Subcutaneous abdominal adipose tissue (tissue), 5 donors: ENCODE data around the gene SYT13.

Source experiments
- H3K27ac ChIP-seq: one replicate; pipeline ENCODE4 v1.7.0; 2013; ENCODE audit warnings: low read depth, mild to moderate bottlenecking, inconsistent platforms, low read length, moderate library complexity
- H3K27me3 ChIP-seq, 5 donors: one replicate each; pipeline ENCODE4 v1.7.0; 2013; ENCODE audit warnings: low read length in 5 of 5, inconsistent platforms in 1 of 5; ENCODE audit not compliant: control insufficient read depth in 5 of 5, insufficient read depth in 4 of 5
- H3K36me3 ChIP-seq, 5 donors: one replicate each; pipeline ENCODE4 v1.7.0; 2013; ENCODE audit warnings: low read length in 5 of 5; ENCODE audit not compliant: control insufficient read depth in 5 of 5, insufficient read depth in 5 of 5
- H3K4me1 ChIP-seq, 5 donors: one replicate each; pipeline ENCODE4 v1.7.0; 2013; ENCODE audit warnings: low read length in 5 of 5, mild to moderate bottlenecking in 3 of 5, moderate library complexity in 1 of 5; ENCODE audit not compliant: control insufficient read depth in 5 of 5, insufficient read depth in 5 of 5
- H3K4me3 ChIP-seq, 5 donors: one replicate each; pipeline ENCODE4 v1.7.0; 2013; ENCODE audit warnings: low read length in 5 of 5, low read depth in 1 of 5
- H3K9ac ChIP-seq, 5 donors: one replicate each; pipeline ENCODE4 v1.7.0; 2013; ENCODE audit warnings: low read length in 5 of 5, mild to moderate bottlenecking in 4 of 5, moderate library complexity in 3 of 5
- H3K9me3 ChIP-seq, 5 donors: one replicate each; pipeline ENCODE4 v1.7.0; 2013; ENCODE audit warnings: low read length in 5 of 5; ENCODE audit not compliant: control insufficient read depth in 5 of 5
- donor health status: healthy.
- donor health status: healthy.
- donor health status: healthy.
- donor health status: healthy.
- donor health status: healthy.

SYT13 gene, protein sequence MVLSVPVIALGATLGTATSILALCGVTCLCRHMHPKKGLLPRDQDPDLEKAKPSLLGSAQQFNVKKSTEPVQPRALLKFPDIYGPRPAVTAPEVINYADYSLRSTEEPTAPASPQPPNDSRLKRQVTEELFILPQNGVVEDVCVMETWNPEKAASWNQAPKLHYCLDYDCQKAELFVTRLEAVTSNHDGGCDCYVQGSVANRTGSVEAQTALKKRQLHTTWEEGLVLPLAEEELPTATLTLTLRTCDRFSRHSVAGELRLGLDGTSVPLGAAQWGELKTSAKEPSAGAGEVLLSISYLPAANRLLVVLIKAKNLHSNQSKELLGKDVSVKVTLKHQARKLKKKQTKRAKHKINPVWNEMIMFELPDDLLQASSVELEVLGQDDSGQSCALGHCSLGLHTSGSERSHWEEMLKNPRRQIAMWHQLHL

DNA sequence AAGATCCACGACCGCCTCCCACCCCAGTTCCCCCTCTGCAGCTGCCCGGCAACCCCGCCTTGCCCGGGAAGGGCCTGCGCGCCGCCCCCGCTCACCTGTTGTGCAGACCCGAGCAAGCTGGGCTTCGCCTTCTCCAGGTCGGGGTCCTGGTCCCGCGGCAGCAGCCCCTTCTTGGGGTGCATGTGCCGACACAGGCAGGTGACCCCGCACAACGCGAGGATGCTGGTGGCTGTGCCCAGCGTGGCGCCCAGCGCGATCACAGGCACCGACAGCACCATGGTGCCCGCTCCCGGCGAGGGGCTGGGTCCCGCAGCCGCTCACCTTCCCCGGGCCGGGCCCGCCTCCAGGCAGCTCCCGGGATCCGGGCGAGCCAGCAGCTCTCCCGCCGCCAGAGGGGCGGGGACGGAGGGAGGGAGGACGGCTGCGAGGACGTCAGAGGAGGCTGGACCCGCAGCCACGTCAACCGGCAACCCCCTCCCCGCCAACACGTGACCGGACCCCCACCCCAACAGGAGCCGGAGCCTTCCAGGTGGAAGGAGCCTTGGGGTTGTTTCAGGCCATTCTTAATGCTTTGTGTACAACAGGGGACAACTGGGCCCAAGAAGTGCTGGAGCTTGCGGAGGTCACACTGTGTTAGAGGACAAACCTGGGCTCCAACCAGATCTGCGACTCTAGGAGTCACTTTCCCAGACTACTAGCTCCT, at the start of gene SYT13:
TSS of gene SYT13 (minus strand) at position 412 of the 703 bp plus-strand sequence. CDS start at position 278, 134 bp downstream.
- Histone ChIP-seq H3K4me1 (peaks cover 0 to 6% (median 0%) of the 10 kb centered on the region in 5 donors), H3K9me3 (peaks cover 4 to 10% (median 8%) of the 10 kb centered on the region in 5 donors), H3K27me3 (peaks cover 29 to 62% (median 38%) of the 10 kb centered on the region in 5 donors), H3K27ac (no peak within 1 kb of the TSS), H3K9ac (no peak within 1 kb of the TSS), H3K36me3 (no peaks in the 10 kb centered on the region), H3K4me3 (no peak within 1 kb of the TSS)

DNA sequence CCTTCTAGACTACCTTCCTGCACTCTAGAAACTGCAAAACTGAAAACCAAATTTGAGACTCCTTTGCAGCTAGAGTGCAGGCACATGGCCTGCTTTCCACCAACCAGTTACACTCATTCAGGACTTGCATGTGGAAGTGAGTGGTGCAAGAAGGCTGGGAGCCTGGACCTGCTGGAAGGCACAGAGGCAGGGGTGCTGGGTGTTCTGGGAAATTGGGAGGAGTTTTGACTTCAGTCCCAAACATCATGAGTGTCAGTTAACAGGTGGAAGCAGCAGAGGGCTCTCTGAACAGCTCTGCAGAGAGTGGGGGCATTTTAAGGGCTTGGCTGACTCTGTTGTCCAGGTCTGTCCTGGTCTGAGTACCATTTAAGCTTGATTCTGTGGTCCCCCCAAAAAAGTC, 49.3 kb upstream of the SYT13 start:
- Histone ChIP-seq H3K9ac (no peak overlapping the region), H3K4me3 (no peak overlapping the region), H3K27ac (no peak overlapping the region), H3K4me1 (peaks cover 7 to 21% (median 16%) of the 10 kb centered on the region in 5 donors), H3K36me3 (no peaks in the 10 kb centered on the region), H3K9me3 (no peaks in the 10 kb centered on the region), H3K27me3 (peaks cover 0 to 7% (median 0%) of the 10 kb centered on the region in 5 donors)

DNA sequence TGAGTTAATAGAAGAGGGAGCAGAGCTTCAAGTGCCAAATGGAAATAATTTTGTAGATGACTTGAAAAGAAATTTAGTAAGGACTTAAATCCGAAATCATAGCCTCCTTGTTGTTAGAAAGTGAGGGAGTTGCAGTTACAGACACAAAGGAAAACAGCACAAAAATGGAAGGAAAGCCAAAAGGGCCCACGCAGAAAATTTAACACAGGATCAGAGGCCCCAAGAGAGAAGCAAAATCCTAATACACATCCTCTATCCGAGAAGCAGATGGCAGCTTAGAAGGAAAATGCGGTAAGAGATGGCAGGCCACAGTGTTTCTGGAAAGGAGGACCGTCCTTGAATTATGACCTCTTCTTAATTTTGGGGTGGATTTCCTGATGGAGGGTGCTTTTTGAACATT, 48.7 kb upstream of the SYT13 start:
- no peaks in the 10 kb centered on the region for H3K9me3 ChIP-seq
- H3K27ac ChIP-seq, result no peak overlapping the region
- no peak overlapping the region for H3K9ac ChIP-seq
- peaks cover 0 to 7% (median 0%) of the 10 kb centered on the region in 5 donors for H3K27me3 ChIP-seq
- H3K4me1 ChIP-seq, result peaks cover 1 to 16% (median 10%) of the 10 kb centered on the region in 5 donors
- H3K36me3 ChIP-seq, result no peaks in the 10 kb centered on the region
- no peak overlapping the region for H3K4me3 ChIP-seq

DNA sequence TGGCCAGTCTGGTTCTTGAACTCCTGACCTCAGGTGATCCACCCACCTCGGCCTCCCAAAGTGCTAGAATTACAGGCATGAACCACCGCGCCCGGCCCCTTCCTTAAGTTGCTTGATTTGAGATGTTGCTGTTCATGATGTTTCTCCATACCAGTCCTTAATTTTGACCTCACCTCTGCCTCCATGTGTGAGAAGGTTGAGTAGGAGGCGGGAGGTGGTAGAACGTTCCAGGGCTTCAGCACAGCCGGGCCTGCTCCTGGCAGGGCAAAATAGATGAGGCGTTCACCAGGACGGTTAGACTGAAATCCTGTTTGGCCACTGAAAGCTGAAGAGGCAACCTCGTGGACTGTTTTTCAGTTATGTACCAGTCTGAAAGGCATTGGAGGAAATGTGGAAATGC, 48.3 kb upstream of the SYT13 start:
- Histone ChIP-seq H3K36me3 (no peaks in the 10 kb centered on the region), H3K27me3 (peaks cover 0 to 7% (median 0%) of the 10 kb centered on the region in 5 donors), H3K27ac (no peak overlapping the region), H3K4me1 (peaks cover 0 to 13% (median 7%) of the 10 kb centered on the region in 5 donors), H3K9ac (no peak overlapping the region), H3K9me3 (no peaks in the 10 kb centered on the region), H3K4me3 (no peak overlapping the region)

DNA sequence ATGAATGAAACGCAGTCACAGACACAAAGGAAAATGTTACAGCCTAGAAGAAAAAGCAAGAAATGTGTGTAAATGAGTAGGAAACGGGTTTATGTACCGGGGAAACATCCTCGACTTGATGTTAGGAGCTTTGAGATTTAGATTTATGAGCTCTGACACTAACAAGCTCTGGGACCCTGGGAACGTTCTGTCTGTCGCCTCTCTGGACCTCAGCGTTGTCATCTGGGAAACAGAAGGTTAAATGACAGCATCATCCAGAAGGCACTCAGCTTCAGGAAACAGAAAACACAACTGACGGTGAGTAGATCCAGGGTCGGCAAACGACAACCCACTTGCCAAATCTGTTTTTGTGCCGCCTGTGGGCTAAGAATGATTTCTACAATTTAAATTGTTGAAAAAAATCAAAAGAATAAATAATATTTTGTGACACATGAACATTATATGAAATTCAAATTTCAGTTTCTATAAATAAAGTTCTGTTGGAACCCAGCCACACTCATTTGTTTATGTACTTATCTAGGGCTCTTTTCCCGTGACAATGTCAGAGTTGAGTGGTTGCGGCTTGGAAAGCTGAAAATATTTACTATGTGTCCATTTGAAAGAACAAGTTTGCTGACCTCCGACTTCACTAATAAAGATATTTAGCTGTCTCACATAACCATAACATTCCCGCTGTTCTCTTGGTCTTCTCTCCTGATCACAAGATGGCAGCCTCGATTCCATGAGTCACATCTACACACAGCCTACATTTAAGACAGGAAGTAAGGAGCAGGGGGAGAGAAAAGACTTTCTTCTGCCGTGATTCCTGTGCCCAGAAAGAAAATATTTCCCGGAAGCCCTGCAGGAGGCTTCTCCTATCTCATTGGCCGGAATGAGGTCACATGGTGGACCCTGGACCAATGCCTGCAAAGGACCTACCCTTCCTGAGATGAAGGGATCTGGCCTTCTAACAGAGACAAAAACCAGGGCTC, 47.1 kb upstream of the SYT13 start:
- peak overlapping the region in 4 of 5 donors; percentile 22 to 50 (median 34) for H3K4me3 ChIP-seq
- peaks cover 0 to 3% (median 0%) of the 10 kb centered on the region in 5 donors for H3K27me3 ChIP-seq
- no peaks in the 10 kb centered on the region for H3K9me3 ChIP-seq
- H3K4me1 ChIP-seq, result peaks cover 0 to 13% (median 7%) of the 10 kb centered on the region in 5 donors
- no peak overlapping the region for H3K27ac ChIP-seq
- H3K36me3 ChIP-seq, result no peaks in the 10 kb centered on the region
- peak overlapping the region in 2 of 5 donors; percentile 39 to 41 for H3K9ac ChIP-seq

DNA sequence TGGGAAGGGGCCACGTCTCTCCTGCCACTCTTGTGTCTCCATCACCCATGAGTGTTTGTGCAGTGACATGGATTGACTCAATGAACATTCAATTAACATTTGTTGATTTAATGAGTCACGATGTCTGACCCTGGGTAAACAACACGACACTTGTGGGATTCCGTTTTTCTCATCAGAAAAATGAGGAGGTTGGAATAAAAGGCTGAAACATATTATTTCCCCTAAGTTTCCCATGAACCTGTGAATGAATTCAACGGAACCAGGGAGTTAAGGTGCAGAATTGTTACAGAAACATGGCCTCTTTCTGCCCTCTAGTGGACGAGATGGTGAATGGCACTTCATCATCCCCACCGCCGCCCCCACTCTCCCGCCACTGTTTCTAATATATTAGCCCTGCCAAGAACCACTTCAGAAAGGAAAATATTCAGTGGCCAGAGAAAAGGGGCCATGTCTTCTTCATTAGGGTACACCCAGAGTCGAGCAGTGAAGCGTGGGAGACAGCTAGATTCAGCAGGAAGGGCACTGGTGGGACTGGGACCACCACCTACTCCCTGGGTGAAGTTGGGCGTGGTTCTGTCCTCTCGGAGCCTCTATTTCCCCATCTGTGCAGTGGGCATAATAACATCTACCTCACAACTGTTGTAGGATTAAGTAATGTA, 46.3 kb upstream of the SYT13 start:
- H3K9me3 ChIP-seq, result peaks cover 0 to 2% (median 0%) of the 10 kb centered on the region in 5 donors
- no peaks in the 10 kb centered on the region for H3K36me3 ChIP-seq
- peaks cover 0 to 3% (median 0%) of the 10 kb centered on the region in 5 donors for H3K27me3 ChIP-seq
- H3K27ac ChIP-seq, result no peak overlapping the region
- H3K4me3 ChIP-seq, result peak overlapping the region in 2 of 5 donors; percentile 22 to 50
- H3K9ac ChIP-seq, result no peak overlapping the region
- H3K4me1 ChIP-seq, result peaks cover 0 to 13% (median 7%) of the 10 kb centered on the region in 5 donors

DNA sequence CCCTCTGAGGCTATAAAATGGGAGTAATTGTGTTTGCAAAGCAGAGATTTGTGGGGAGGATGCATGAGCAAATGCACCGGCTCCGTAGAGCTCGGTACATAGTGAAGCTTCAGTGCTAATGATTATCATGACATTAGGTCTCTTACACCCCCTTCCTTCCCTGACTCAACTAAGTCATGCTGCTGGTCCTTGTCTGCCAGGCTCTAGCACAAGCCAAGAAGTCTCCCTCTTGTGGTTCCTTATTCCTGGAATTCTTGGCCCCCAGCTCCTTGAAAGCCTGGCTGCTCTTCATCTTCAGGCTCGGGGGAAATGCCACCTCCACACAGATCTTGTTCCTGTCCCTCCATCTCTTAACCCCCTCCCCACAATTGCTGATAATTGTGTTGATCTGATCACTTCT, 45.7 kb upstream of the SYT13 start:
- H3K27ac ChIP-seq, result no peak overlapping the region
- H3K36me3 ChIP-seq, result no peaks in the 10 kb centered on the region
- H3K9ac ChIP-seq, result no peak overlapping the region

DNA sequence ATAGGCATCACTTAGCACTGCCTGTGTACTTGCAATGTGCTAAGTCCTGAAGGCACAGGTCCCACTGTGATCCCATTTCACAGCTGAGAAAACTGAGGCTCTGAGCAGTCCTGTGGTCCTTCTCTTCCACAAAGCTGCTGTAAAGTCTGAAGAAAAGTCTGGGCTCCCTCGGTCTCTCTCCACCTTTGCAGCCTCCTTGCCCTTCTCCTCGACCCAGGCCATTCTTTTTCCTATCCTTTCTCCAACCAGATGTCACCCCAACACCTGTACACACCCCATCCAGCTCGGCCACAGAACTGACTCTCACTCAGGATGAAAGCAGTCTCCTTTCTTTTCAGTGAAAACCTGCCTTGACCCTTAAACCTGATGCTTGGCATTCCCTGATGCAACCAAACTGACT, 42.6 kb upstream of the SYT13 start:
- H3K9ac ChIP-seq, result no peak overlapping the region
- peaks cover 0 to 4% (median 3%) of the 10 kb centered on the region in 5 donors for H3K27me3 ChIP-seq
- H3K27ac ChIP-seq, result no peak overlapping the region

More for the DNA sequence above, 45.7 kb upstream of the SYT13 start:
- no peak overlapping the region for H3K4me3 ChIP-seq
- peaks cover 0 to 3% (median 0%) of the 10 kb centered on the region in 5 donors for H3K27me3 ChIP-seq
- H3K9me3 ChIP-seq, result peaks cover 0 to 6% (median 4%) of the 10 kb centered on the region in 5 donors
- H3K4me1 ChIP-seq, result peaks cover 0 to 13% (median 7%) of the 10 kb centered on the region in 5 donors

DNA sequence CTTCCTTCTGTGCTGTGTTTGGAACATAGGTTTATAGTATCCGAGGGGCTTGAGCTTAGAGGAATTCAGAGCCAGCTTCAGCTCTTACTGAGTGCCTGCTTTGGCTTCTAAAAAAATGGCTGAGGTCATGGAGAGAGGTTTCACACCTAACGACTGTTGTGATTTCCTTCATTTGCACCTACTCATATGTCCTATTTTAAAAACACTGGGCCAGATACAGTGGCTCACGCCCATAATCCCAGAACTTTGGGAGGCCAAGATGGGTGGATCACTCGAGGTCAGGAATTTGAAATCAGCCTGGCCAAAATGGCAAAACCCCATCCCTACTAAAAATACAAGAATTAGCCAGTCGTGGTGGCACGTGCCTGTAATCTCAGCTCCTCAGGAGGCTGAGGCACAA, 38.3 kb upstream of the SYT13 start:
- no peak overlapping the region for H3K4me3 ChIP-seq
- peaks cover 3 to 22% (median 13%) of the 10 kb centered on the region in 5 donors for H3K27me3 ChIP-seq
- H3K9me3 ChIP-seq, result peaks cover 0 to 6% (median 4%) of the 10 kb centered on the region in 5 donors
- H3K9ac ChIP-seq, result no peak overlapping the region
- no peaks in the 10 kb centered on the region for H3K36me3 ChIP-seq
- H3K4me1 ChIP-seq, result no peaks in the 10 kb centered on the region
- H3K27ac ChIP-seq, result no peak overlapping the region

More for the DNA sequence above, 42.6 kb upstream of the SYT13 start:
- Histone ChIP-seq H3K4me1 (peaks cover 0 to 12% (median 7%) of the 10 kb centered on the region in 5 donors), H3K9me3 (peaks cover 0 to 6% (median 4%) of the 10 kb centered on the region in 5 donors), H3K36me3 (no peaks in the 10 kb centered on the region), H3K4me3 (no peak overlapping the region)
